HG03066 (cell line): ENCODE measurements around the gene IFIT2.
"Not testable (repeated sequence)": the region's sequence is repeated elsewhere in the genome, so short reads cannot be mapped to it uniquely, and the experiment has no call there.

Source experiments
- ATAC-seq: cut with Tn5 transposase; IDR thresholded peaks from one replicate; pipeline ENCODE4 v1.9.1; 2021; ENCODE audit warnings: low read depth; ENCODE audit not compliant: unreplicated experiment

IFIT2 gene, protein sequence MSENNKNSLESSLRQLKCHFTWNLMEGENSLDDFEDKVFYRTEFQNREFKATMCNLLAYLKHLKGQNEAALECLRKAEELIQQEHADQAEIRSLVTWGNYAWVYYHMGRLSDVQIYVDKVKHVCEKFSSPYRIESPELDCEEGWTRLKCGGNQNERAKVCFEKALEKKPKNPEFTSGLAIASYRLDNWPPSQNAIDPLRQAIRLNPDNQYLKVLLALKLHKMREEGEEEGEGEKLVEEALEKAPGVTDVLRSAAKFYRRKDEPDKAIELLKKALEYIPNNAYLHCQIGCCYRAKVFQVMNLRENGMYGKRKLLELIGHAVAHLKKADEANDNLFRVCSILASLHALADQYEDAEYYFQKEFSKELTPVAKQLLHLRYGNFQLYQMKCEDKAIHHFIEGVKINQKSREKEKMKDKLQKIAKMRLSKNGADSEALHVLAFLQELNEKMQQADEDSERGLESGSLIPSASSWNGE

DNA sequence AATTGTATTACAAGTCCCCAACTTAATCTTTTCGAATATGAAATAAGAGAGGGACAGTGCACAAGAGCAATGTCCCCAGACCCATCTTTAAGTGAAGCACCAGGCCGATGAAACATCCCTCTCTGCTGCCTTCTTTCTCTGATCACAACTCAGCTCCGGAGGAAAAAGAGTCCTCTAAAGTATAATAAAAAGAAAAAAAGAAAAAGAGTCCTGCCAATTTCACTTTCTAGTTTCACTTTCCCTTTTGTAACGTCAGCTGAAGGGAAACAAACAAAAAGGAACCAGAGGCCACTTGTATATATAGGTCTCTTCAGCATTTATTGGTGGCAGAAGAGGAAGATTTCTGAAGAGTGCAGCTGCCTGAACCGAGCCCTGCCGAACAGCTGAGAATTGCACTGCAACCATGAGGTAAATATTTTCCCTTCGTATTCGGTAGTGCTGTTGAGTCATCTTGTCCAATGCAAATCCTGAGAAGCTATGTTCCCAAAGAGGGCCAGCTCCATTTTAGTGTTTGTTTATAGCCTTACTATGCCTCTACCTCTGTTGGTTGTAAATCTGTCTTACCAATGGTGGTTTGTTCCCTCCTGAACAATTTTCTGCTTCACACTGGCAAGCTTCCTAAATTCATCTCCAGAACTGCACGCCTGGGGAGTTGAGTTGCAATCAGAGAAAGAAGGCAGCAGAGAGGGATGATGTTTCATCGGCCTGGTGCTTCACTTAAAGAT, at the start of gene IFIT2:
IFIT2 (plus strand) TSS at position 326 of the 725 bp plus-strand sequence; CDS start at position 404, 78 bp downstream.
- ATAC-seq = peak; percentile 75

DNA sequence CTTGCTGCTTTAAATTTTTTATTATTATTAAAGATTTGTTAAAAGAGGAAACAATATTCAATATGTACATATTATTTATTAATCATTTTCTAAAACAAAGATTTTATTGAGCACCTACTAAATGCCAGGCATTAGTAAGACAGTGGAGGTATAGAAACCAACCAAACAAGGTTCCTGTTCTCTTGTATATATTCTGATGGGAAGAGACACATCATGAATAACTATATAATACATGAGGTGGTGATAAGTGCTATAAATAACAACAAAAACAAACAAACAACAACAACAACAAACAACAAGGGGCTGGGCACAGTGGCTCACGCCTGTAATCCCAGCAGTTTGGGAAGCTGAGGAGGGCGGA, 49.6 kb upstream of the IFIT2 start:
- no peak for ATAC-seq

DNA sequence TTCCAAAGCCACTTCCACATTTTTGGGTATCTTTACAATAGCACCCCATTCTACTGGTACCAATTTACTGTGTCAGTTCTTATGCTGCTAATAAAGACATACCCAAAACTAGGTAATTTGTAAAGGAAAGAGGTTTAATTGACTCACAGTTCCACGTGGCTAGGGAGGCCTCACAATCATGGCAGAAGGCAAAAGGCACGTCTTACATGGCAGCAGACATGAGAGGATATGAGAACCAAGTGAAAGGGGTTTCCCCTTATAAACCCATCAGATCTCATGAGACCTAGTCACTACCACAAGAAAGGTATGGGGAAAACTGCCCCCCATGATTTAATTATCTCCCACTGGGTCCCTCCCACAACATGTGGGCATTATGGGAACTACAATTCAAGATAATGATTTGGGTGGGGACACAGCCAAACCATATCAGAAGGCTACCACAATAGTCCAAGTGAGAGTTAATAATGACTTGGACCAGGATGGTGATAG, 46.7 kb upstream of the IFIT2 start:
- ATAC-seq = not testable (repeated sequence)

DNA sequence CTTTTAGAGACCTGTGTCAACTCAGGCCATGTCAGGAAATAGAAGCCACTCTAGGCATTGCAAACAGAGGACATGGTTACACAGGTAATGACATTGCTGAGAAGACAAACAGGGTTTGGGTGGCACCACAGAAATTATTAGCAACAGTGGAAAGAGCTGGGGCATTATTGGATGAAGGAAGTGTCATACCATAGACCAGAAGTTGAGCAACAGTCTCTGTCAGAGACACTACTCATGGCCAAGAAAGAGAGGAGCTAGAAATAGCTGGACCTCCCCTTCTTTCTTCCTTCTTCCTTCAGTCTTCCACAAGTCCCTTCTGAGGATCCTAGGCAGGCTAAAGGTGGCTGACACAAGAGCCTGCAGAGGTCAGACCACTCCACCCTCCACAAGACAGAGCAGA, 46.1 kb upstream of the IFIT2 start:
- ATAC-seq = no peak

DNA sequence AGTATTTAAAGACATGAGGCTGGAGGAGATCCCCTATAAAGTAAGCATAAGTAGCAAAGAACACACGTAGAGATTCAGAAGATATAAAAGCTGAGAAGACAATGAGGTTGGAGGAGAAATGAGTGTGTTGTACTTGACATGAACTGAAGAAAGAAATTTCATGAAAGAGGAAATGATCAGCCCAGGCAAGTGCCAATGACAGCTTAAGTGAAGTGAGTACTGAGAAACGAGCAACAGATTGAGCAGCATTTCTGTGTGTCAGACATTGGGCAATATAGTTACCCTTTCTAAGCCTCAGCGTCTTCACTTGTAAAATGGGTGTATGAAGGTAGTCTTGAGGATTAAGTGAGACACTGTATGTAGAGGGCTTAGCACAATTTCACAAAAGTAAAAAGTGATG, 45.5 kb upstream of the IFIT2 start:
- ATAC-seq = no peak

DNA sequence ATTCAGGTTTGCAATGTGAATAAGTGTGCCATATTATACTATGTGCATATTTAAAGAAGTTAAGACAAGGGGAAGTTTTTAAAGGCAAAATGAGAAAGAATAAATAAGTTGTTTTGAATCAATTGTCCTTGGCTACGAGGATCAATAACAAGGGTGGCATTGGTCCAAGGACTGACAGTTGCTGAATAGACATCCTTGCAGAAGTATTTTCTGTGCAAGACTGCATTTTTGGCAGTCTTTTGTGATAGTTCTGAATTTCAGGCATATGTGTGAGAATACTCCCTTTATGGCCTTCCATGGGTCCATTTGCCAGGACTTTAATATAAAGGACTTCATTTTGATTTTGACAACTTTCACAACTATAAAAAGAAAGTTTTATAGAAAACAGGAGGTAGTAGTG, 44.9 kb upstream of the IFIT2 start:
- no peak for ATAC-seq

DNA sequence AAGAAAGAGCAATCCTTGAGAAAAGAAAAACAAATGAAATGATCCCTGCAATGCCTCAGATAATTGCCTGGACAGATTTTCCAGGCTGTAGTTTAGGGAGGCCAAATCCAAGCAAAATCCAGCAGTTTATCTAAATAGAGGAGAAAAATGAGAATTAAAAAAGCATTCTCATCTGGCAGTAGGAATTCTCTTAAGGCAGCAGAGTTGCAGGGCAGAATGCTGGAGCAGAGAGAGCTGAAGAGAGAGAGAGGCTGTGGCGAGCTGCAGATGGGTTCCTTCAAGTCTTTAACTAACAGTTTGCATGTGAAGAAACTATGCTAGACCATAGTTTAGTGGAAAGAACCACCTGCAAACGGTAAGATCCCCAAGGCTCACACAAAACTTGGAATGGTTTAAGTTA, 44.3 kb upstream of the IFIT2 start:
- ATAC-seq = no peak

DNA sequence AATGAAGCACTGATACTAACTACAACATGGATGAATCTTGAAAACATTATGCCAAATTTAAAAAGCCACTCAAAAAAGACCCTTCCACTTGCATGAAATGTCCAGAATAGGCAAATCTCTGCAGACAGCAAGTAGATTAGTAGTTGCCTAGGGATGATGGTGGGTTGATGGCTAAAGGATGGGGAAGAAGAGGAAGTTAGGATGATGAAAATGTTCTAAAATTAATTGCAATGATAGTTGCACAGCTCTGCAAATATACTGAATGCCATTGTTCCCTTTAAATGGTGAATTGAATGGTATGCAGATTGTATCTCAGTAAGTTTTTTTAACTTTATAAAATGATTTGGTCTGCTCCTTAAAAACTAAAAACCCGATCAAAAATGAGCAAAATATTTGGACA, 43.0 kb upstream of the IFIT2 start:
- ATAC-seq = no peak

DNA sequence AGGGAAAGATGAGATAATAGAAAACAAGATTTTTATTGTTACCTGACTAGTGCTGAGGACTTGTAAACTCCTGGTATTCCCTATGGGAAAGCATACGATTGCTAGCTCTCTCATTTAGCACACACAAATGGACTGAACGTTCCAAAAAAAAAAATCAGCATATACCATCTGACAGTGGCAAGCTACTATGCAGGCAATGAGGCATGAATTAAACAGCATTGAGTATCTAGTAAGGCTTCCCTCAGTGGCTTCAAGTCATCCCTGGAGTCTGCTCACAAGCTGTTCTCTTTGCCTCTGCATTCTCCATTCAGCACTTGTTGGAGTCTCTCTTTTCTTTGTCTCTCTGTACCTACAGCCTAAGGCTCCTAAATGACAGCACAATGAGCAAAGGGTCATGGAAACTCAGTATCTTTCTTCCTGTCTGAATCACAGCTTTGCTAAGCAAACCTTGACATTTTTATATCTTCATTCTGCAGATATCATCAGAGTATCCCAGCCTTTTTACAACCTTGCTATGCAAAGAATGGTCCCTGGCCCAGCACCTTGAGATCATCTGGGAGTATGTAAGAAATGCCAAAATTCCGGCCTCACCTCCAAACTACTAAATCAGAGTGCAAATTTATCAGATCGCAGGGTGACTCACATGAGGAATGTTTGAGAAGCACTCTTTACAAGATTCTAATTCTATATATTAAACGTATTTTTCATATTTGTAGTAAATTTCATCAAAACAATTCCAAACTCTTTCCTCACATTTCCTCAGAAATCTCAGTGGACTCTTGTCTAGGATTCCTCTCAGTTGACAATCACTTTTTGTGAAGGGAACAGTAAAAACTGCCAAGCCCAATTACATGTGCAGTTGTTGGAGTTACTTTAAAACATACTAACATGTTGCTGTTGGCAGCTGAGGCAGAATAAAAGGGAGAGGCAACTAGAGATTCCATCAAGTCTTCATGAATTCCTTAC, 39.5 kb upstream of the IFIT2 start:
- ATAC-seq = no peak

DNA sequence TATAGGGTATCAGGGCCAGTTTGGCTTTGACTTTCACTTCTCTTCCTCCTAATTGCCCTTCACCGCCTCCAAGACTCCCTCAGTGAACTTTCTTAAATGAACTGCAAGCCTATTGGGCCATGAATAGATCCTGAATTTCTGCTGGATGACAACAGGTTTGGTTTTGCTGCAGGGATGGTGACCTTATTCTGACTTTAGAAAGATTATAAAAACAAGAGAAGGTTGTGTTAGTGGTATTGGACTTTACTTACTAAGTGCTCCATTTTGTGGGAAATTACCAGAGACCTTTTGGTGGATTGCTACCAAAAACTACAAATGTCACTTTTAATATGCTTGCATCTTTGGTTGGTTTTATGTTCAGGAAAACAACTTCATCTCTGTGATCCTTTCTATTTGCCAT, 38.8 kb upstream of the IFIT2 start:
- ATAC-seq = no peak

DNA sequence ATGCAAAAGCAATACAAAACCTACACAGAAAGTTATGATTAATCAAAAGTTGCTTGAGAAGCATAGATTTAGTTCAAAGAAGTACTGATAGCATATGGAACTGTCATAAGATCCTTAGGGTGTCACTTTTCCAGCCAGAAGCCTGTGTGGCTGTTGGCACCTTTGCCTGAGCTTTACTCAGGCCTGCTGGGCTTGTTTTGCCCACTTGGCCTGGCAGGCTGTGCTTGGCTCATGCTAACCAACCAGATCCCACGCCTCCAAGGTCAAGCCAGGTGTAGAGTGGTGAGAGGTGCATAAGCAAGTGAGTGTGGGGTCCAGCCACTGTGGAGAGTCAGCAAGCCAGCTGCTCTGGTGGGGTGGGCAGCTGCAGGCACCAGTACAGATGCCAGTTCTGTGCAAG, 38.3 kb upstream of the IFIT2 start:
- no peak for ATAC-seq

DNA sequence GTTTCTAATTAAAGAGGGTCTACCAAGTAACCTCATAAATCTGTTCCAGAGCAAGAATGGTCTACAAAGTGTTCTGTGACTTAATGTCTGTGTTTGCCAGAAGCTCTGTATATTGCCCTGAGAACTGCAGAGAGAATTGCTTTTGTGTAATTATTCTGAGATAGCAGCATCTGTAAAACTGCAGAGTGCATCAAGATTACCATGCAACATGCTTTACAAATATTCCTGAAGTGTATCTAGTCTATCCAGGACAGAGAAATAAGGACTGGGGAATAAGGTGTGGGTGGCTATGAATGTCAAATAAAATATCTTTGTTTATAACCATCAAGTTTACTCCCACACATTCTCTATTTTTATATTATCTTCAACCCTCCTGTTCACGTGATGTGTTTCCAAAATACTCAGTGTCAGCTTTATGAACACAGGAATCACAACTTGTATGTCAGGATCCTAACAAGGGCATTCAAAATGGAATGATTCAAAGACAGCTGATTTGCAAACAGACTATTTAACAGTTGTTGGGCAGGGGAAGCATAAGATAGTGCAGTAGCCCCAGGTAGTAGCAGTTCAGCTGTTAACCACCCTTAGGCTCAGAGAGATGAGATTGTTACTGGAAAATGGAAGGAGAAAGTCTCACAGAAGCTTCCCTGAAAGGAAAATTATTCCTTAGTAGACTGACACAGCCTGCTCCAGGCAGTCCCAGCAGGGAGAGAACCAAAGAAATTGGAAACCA, 35.0 kb upstream of the IFIT2 start:
- ATAC-seq = no peak

DNA sequence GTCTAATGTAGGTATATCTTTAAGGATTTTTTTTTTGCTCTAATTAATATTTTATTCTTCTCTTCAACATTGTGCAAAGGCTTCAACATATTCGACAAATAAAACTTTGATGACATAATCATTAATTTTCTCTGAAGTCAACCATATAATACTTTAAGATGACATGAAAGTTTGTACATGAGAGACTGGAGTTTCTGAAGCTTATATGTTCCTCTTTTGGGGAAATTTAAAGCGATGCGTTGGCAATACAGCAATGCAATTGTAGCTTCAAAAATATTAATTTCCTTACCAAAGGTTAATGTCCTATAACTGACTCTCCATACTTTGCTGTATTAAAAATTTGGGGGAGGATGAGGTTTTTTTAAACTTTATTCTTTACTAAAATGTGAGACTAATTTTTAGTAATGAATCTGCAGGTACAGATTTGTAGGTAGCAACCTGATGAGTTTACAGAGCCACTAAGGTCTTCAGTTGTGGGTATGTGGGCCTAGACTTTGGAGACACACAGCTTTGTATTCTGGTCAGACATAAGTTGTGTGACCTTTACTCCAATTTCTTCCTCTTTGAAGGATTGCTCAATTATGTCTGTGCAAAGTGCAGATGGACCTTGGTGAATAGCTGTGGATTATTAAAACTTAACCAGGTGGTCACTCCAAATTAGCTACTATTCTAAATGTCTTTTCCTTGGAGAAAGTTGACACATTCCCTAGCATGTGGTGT, 32.3 kb upstream of the IFIT2 start:
- ATAC-seq = no peak

DNA sequence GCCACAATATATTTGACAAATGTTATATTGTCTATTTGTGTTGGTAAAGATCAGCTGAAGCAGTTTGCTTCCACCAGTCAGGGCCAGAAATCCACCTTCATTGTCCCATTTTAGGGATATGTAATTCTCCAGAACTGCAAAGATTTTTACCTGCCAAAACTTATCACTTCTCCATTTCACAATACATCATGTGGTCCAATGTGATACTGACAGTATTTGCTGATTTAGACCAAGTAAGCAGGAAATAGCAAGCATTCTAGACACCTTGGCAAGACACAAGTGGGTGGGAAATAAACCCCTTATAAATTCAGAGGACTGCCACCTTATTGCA, 31.7 kb upstream of the IFIT2 start:
- no peak for ATAC-seq

DNA sequence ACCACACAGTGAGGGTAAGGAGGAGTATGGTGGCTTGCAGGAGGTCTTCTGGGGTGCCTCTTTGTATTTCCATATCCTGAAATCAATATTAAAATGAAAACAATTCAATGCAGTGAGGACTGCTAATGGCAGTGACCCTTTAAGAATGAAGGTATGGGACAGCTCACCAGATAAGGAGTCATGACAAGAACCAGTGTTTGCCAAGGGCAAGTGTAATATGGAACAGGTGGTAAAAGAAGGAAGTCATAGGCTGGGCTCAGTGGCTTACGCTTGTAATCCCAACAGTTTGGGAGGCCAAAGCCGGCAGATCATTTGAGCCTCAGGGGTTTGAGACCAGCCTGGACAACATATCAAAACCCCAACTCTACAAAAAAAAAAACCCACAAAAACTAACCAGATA, 30.3 kb upstream of the IFIT2 start:
- ATAC-seq = no peak

DNA sequence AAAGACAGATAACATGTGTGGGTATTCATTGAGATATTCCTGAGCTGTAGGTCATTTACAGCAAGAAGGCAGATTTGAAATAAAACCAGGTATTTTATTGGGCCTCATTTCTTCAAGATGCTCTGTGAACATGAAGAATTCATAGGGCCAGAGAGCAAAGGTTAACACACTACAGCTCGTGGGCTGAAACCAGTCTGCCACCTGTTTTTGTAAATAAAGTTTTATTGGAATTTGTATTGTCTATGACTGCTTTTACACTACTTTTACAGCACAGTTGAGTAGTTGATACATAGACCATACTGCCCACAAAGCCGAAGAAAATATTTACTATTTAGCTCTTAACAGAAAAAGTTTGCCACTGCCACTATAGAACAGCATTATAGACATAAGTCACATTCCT, 28.2 kb upstream of the IFIT2 start:
- no peak for ATAC-seq

DNA sequence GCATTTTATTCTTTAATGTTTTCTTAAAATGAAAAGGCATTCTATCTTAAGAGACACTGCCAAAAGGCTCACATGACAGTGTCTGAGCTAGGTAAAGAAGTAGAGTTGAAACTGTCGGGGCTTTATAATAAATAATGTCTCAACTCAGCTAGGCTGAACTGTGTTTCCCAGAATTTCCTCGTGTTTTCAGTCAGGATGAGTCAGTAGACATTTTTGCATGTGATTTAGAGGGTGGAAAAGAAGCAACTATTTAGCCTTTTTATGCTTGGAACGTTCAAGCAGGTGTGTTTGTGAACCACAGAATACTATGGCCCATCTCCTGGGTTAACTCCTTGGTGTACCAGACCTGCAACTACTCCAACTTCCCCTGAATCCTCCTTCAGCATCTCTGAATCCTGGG, 26.9 kb upstream of the IFIT2 start:
- ATAC-seq = no peak

DNA sequence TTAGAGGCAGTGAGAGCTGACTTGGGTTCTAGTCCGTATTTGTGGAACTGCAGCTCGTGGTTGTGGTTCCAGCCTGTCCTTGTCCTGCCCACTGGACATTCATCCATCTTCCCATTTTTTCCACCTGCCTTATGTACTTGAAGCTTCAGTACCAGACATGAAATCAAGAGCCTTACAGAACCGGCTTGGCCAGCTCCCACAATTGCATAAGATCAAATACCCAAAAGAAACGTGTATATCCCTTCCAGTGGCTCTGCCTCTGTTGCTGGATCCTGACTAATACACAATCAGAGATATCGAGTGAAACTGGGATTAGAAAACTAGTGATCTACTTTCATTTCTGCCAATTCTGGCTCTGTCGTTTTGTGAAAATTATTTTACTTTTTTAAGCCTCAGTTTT, 26.5 kb upstream of the IFIT2 start:
- ATAC-seq = no peak

DNA sequence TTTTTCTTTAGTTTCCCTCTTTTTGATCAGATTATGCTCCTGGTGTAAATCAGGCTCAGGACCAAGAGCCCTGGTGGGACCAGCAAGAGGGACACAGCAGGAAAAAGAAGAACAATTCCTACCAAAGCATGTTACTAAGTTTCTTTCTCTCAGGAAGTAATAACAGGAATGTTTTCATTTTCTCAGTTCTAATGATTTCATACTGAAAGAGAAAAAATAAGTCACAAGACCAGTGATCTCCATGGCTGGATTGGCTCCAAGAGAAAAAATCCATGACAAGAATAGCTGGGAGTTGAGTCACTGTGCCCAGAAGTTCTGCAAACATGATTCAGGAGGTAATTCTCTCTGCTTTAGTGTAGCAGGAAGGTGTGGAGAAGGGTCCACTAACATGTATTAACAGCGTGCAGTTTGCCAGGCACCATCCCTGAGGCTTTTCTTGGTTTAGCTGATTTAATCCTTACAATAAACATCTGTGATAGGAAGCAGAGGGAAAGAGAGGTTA, 23.8 kb upstream of the IFIT2 start:
- ATAC-seq = no peak
